Fibroblast of lung (primary cell): ENCODE data around the gene IFT52. TPM values are rescaled to one million over a fixed set of nuclear protein-coding genes. Genes with fewer than 3 reads are reported as not detected.

Experiments
- DNase-seq, 2 donors: peaks; one replicate each; pipeline versions ENCODE4 v3.0.0 to v3.0.0-alpha.2; 2010; ENCODE audit warnings: low read depth in 2 of 2
- H2AFZ ChIP-seq: 2 replicates; pipeline ENCODE4 v1.5.1; 2012; ENCODE audit warnings: low read length, control low read depth, inconsistent platforms
- H3K27ac ChIP-seq: 2 replicates; pipeline ENCODE4 v1.5.1; 2011; ENCODE audit warnings: low read length, control low read depth; ENCODE audit not compliant: insufficient read depth
- H3K27me3 ChIP-seq: 2 replicates; pipeline ENCODE4 v1.5.1; 2011; ENCODE audit warnings: mild to moderate bottlenecking, low read length; ENCODE audit not compliant: control insufficient read depth, insufficient read depth
- H3K36me3 ChIP-seq: 2 replicates; pipeline ENCODE4 v1.5.1; 2011; ENCODE audit warnings: low read length; ENCODE audit not compliant: control insufficient read depth, insufficient read depth
- H3K4me1 ChIP-seq: 2 replicates; pipeline ENCODE4 v1.5.1; 2011; ENCODE audit warnings: low read length; ENCODE audit not compliant: control insufficient read depth, insufficient read depth; ENCODE audit errors: extremely low read depth
- H3K4me2 ChIP-seq: 2 replicates; pipeline ENCODE4 v1.5.1; 2011; ENCODE audit warnings: low read length, control low read depth; ENCODE audit not compliant: insufficient read depth; ENCODE audit errors: extremely low read depth
- H3K4me3 ChIP-seq, 4 experiments: fragments of 200-600 bp in 1 of 4; sonication (generic) in 1 of 4; replicated peaks in 1 of 4; 2 replicates each; pipeline ENCODE4 v1.5.1; 2011 to 2016; ENCODE audit warnings: low read length in 4 of 4, low read depth in 3 of 4, mild to moderate bottlenecking in 3 of 4, control low read depth in 2 of 4, inconsistent platforms in 1 of 4, mixed read lengths in 1 of 4; ENCODE audit not compliant: insufficient read depth in 1 of 4; ENCODE audit errors: control extremely low read depth in 1 of 4
- H3K79me2 ChIP-seq: 2 replicates; pipeline ENCODE4 v1.5.1; 2012; ENCODE audit warnings: mild to moderate bottlenecking, low read length, inconsistent platforms; ENCODE audit not compliant: control insufficient read depth, insufficient read depth
- H3K9ac ChIP-seq: 2 replicates; pipeline ENCODE4 v1.5.1; 2011; ENCODE audit warnings: mild to moderate bottlenecking, low read length, control low read depth; ENCODE audit not compliant: insufficient read depth
- H3K9me3 ChIP-seq: 2 replicates; pipeline ENCODE4 v1.5.1; 2012; ENCODE audit warnings: low read depth, low read length; ENCODE audit not compliant: control insufficient read depth, insufficient read depth
- H4K20me1 ChIP-seq: 2 replicates; pipeline ENCODE4 v1.5.1; 2011; ENCODE audit warnings: low read length; ENCODE audit not compliant: control insufficient read depth, insufficient read depth; ENCODE audit errors: extremely low read depth
- CTCF ChIP-seq, 2 donors: IDR thresholded peaks in 1 of 2; conservative IDR thresholded peaks in 1 of 2; 1 replicate in 1 of 2; 2 replicates in 1 of 2; pipeline ENCODE4 v1.5.1; 2011 to 2012; ENCODE audit warnings: low read length in 2 of 2, control low read depth in 1 of 2, inconsistent platforms in 1 of 2, low read depth in 1 of 2, mild to moderate bottlenecking in 1 of 2
- EZH2 ChIP-seq: IDR thresholded peaks from 2 replicates; pipeline ENCODE4 v1.5.1; 2012; ENCODE audit warnings: low read length, control low read depth, mild to moderate bottlenecking; ENCODE audit errors: missing control alignments
- polyA plus RNA-seq, 2 donors: library from polyadenylated mRNA; depleted of rRNA in 1 of 2; stranded (reverse) in 1 of 2; unstranded in 1 of 2; fragments of >200 nt; gene quantifications; 2 replicates each; pipeline ENCODE4 v1.2.1, GENCODE V29; 2011 to 2012; ENCODE audit warnings: missing spikeins in 1 of 2
- total RNA-seq: library from RNA; depleted of rRNA; stranded (reverse); fragments of >200 nt; gene quantifications from 2 replicates; pipeline ENCODE4 v1.2.1, GENCODE V29; 2014

Gene IFT52
- total and polyA plus RNA-seq, 2 donors (not counting 1 experiment from before 2014, with no cell fraction given), result 38.8 to 41.9 TPM

DNA sequence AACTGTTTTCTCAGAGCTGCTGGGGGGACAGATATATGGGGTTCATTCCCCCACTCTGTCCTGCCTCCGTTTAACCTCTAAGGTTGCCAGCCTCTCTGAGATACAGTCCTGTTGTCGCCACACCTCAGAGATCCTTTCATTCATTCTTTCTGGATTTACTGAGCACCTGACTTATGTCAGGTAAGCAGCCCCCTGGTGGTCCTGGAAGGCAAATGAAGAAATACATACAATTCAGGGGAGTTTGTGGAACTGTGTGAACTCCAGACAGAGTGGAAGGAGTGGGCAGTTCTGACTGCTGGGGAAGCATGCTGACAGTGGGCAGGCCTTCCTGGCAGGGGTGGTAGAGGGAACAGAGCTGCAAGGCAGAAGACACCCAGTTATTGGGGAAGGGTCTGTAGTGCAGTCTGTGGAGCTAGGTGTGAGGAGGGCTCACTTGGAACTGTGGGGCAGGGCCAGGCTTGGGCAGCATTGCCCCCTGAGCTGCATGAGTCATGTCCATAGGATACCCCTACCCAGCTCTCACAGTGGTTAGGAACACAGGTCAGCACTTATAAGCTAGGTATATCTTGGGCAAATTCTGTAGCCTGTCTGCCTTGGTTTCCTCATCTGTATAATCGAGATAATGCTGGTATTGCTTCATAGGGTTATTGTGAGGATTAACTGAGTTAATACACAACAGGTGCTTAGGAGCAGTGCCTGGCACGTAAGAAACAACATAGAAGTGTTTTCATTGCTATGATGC is 44.7 kb upstream of the IFT52 start:
- H3K9me3 ChIP-seq, result no peaks in the 10 kb centered on the region
- no peaks in the 10 kb centered on the region for H3K36me3 ChIP-seq
- no peak overlapping the region for H3K4me3 ChIP-seq
- H4K20me1 ChIP-seq, result no peaks in the 10 kb centered on the region
- TF ChIP-seq CTCF (conservative IDR thresholded peaks at IDR 0.05 in 1 of 2, IDR thresholded peaks at IDR 0.05 in 1 of 2; ENCODE audit: low read depth in 1 of 2, low read length in 2 of 2) (peak in 1 of 2 donors; percentile 1), EZH2 (no peak)
- no peak overlapping the region for H3K9ac ChIP-seq
- no peaks in the 10 kb centered on the region for H3K27me3 ChIP-seq
- H3K79me2 ChIP-seq, result no peaks in the 10 kb centered on the region
- H2AFZ ChIP-seq, result no peak overlapping the region
- no peaks in the 10 kb centered on the region for H3K4me1 ChIP-seq
- H3K4me2 ChIP-seq, result no peak overlapping the region
- DNase-seq, result no peak
- no peak overlapping the region for H3K27ac ChIP-seq

DNA sequence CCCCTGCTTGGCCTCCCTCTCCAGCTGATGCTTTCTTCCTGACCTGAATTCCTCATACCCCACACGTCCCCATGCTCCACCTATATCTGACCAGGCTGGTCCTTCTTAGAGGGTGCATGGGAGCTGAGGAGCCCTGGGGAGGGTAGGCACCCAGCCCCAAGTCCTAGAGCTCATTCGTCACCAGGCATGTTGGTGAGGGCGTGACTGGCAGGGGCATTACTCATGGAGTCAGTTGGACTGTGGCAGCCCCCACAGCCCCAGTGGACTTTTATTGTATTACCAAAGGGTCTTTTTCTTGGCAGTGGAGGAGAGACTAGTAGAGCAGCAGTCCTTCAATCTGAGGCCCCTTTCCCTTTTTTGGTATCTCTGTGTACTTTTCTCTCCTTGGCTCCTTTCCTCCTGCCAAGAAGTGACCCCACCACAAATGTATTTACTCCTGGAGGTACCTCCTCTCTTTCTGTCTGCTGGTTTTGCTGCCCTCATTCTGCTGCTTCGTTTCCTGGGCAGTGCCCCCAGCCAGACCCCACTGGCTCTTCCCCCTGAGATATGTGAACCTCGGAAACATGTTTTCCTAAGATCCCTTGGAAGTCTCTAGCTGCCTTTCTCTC is 42.4 kb upstream of the IFT52 start:
- Histone ChIP-seq H3K9me3 (no peaks in the 10 kb centered on the region), H3K9ac (no peak overlapping the region), H3K27me3 (no peaks in the 10 kb centered on the region), H3K36me3 (no peaks in the 10 kb centered on the region), H2AFZ (no peak overlapping the region), H3K4me1 (no peaks in the 10 kb centered on the region), H4K20me1 (no peaks in the 10 kb centered on the region), H3K4me2 (no peak overlapping the region), H3K4me3 (no peak overlapping the region), H3K79me2 (no peaks in the 10 kb centered on the region), H3K27ac (no peak overlapping the region)
- DNase-seq, result no peak
- TF ChIP-seq EZH2 (no peak), CTCF (conservative IDR thresholded peaks at IDR 0.05 in 1 of 2, IDR thresholded peaks at IDR 0.05 in 1 of 2; ENCODE audit: low read depth in 1 of 2, low read length in 2 of 2) (no peak)

GRCh38 chr20:43549416-43550065 is 41.2 kb upstream of the IFT52 start:
- Histone ChIP-seq H2AFZ (no peak overlapping the region), H3K36me3 (no peaks in the 10 kb centered on the region), H3K27me3 (no peaks in the 10 kb centered on the region), H3K4me3 (no peak overlapping the region), H3K4me2 (no peak overlapping the region), H3K9me3 (no peaks in the 10 kb centered on the region), H4K20me1 (no peaks in the 10 kb centered on the region), H3K27ac (no peak overlapping the region), H3K9ac (no peak overlapping the region), H3K4me1 (no peaks in the 10 kb centered on the region), H3K79me2 (no peaks in the 10 kb centered on the region)
- TF ChIP-seq EZH2, result no peak
- DNase-seq, result no peak
